Heart left ventricle (tissue), 16 donors: ENCODE data around the gene TMEM120B. TPM values are rescaled to one million over a fixed set of nuclear protein-coding genes. Genes with fewer than 3 reads are reported as not detected.

ENCODE experiments used
- ATAC-seq, 4 donors: fragments of 200-7000 bp; cut with Tn5 transposase; one replicate each; pipeline ENCODE4 v1.9.1; 2020 to 2022; ENCODE audit warnings: moderate library complexity in 4 of 4, mild to moderate bottlenecking in 3 of 4, moderate number of reproducible peaks in 1 of 4
- DNase-seq, 5 donors: peaks; one replicate each; pipeline ENCODE4 v3.0.0-alpha.2; 2020
- H3K27ac ChIP-seq, 12 donors: fragments of 200-600 bp; sonication (generic) in 4 of 12; one replicate each; pipeline versions ENCODE4 v1.5.0 to v1.8.0; 2016 to 2022; ENCODE audit warnings: mild to moderate bottlenecking in 2 of 12
- H3K27me3 ChIP-seq, 9 donors: fragments of 200-600 bp; sonication (generic) in 2 of 9; one replicate each; pipeline versions ENCODE4 v1.5.1 to v1.8.0; 2016 to 2022; ENCODE audit warnings: mild to moderate bottlenecking in 3 of 9
- H3K36me3 ChIP-seq, 9 donors: fragments of 200-600 bp; sonication (generic) in 2 of 9; one replicate each; pipeline versions ENCODE4 v1.5.0 to v1.8.0; 2018 to 2022; ENCODE audit warnings: mild to moderate bottlenecking in 2 of 9
- H3K4me1 ChIP-seq, 12 donors: fragments of 200-600 bp; sonication (generic) in 4 of 12; one replicate each; pipeline versions ENCODE4 v1.5.0 to v1.8.0; 2016 to 2022; ENCODE audit warnings: mild to moderate bottlenecking in 3 of 12
- H3K4me3 ChIP-seq, 12 donors: fragments of 200-600 bp; sonication (generic) in 4 of 12; one replicate each; pipeline versions ENCODE4 v1.5.0 to v1.8.0; 2017 to 2022; ENCODE audit warnings: mild to moderate bottlenecking in 9 of 12, moderate library complexity in 4 of 12
- H3K9me3 ChIP-seq, 12 donors: fragments of 200-600 bp; sonication (generic) in 4 of 12; one replicate each; pipeline versions ENCODE4 v1.5.0 to v1.8.0; 2016 to 2022; ENCODE audit warnings: mild to moderate bottlenecking in 1 of 12
- POLR2A ChIP-seq, 2 donors: fragments of 450-650 bp; IDR thresholded peaks; one replicate each; pipeline ENCODE4 v1.6.1; 2017; ENCODE audit warnings: antibody characterized with exemption in 2 of 2, mild to moderate bottlenecking in 2 of 2, moderate library complexity in 2 of 2
- WGBS, 4 donors: extraction: QIAGEN DNeasy Blood & Tissue Kit in 2 of 4; methylation state at CpG; one replicate each; pipeline versions ENCODE4 v1.1.5 to v1.1.7; 2013 to 2018; 5-methylcytosine and 5-hydroxymethylcytosine counted together
- intact Hi-C, 10 donors: fragments of 100-400 bp; cut with DNase I; formaldehyde crosslinking; loops; one replicate each; pipeline versions ENCODE4 v1.11.1 to v1.14.2; 2022
- polyA plus RNA-seq, 2 donors: library from polyadenylated mRNA; stranded (reverse); fragments of 200-250 nt; gene quantifications; one replicate each; pipeline ENCODE4 v1.2.3, GENCODE V29; 2013
- total RNA-seq, 9 donors: library from RNA; depleted of rRNA in 2 of 9; stranded (reverse); fragments of >200 nt in 2 of 9; fragmentation: NEBNext Ultra II Directional in 3 of 9; extraction: Animal tissue kit (Norgen Biotek cat#: 25700) in 3 of 9; gene quantifications; one replicate each; pipeline versions ENCODE4 v1.1.0 to v1.2.4, GENCODE V29; 2016 to 2023
- TF ChIP-seq, protein P1 (sequence below), 12 donors: fragments of 200-600 bp; sonication (generic) in 4 of 12; IDR thresholded peaks; one replicate each; pipeline versions ENCODE4 v1.5.0 to v1.8.0; 2018 to 2022; ENCODE audit warnings: antibody characterized with exemption in 12 of 12, mild to moderate bottlenecking in 5 of 12
- donor health status: ischemic (EF 13 %, LVEDD 7.1; RV severe dilation, severe dysfunction).
- donor health status: healthy with polysubstance abuse.
- donor health status: DM: no; HTN: yes; CAD: no.
- donor health status: DM: no; HTN: no; CAD: no.
- donor health status: ischemic (EF 25% LVEDD 6.9; RV normal size, moderate dysfunction).
- donor health status: ischemic (EF 25% LVEDD 5.7; RV mildly dilated, moderate dysfunction).
- donor health status: healthy.
- donor health status: DM: yes; HTN: yes; CAD: no.
- donor health status: ischemic (EF 35%, LVEDD 5.7; RV mildly dilated, moderate dysfunction).
- donor health status: nonischemic (EF 11% LVEDD 7.7; RV severe dilation, severe dysfunction).
- donor health status: DM: yes; HTN: yes; CAD: no.
- donor health status: PGD.
- donor health status: ischemic (EF 29% LVEDD 5.4; RV normal size, mild dysfunction).
- donor health status: nonischemic (EF 23%, LVEDD 6.1; RV moderate dilation, normal function).

TMEM120B gene
- total and polyA plus RNA-seq, 11 donors, result 5.8 to 13.2 (median 7.6) TPM

DNA sequence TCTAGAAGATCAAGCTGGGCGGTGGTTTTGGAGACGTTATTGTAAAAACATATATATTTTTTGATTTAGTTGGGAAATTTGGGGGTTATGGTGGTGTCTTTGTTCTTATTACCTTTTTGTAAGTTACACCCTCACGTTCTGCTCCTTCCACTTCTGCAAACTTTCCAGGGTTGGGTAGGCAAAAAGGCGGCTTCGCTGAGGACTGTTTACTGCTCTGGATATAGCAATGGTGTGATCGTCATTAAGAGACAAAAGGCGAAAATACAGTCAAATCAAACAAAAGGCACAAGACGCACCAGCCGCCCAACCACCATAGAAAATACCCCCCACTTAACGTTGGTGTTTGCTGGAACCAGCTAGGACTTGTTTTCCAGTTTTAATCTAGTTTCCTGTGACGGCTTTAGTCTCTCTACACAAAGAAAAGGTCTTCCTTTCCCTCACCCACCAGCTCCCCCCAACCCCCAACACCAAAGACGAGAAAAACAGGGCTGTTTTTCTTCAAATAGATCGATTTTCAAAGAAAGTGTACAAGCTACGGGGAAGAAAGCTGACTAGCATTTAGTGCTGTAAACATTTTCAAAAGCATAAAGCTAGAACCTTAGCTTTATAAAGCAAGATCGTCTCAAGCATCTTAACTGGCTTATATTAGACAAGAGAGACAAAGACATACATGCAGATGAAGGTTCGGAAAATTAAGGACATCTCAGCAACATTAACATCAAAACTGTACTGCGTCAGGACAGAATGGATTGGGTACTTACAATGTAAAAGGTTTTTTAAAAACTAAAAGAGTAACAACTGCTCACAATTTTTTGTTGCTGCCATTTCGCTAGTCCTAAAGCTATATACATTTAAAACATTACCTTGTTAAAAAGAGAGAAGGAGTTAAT, 89.3 kb downstream of the TMEM120B start:
- no peak for TF ChIP-seq POLR2A (IDR thresholded peaks at IDR 0.05)
- TF ChIP-seq, protein P1, sequence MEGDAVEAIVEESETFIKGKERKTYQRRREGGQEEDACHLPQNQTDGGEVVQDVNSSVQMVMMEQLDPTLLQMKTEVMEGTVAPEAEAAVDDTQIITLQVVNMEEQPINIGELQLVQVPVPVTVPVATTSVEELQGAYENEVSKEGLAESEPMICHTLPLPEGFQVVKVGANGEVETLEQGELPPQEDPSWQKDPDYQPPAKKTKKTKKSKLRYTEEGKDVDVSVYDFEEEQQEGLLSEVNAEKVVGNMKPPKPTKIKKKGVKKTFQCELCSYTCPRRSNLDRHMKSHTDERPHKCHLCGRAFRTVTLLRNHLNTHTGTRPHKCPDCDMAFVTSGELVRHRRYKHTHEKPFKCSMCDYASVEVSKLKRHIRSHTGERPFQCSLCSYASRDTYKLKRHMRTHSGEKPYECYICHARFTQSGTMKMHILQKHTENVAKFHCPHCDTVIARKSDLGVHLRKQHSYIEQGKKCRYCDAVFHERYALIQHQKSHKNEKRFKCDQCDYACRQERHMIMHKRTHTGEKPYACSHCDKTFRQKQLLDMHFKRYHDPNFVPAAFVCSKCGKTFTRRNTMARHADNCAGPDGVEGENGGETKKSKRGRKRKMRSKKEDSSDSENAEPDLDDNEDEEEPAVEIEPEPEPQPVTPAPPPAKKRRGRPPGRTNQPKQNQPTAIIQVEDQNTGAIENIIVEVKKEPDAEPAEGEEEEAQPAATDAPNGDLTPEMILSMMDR (IDR thresholded peaks at IDR 0.05), result no peak
- WGBS, 4 donors, result 4 to 9% (median 6%) methylated on average over 18 of the region's 18 CpGs
- intact Hi-C loops, result no loop called here

DNA sequence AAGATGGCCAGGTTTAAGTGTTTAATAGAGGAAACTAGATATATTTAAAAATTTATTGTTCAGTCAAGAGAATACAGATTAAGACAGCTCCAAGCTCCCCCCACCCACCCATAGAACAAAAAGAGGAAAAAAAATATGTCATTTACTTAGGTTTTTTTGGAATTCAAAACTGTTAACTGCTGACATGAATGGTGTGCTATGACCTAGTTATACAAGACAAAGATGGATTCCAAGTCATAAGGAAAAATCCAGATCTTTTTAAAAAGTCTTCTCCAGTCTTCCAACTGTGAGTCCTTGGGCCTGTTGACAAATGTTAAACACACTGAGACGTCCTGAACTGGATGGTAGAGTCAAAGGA, 89.9 kb downstream of the TMEM120B start:
- Histone ChIP-seq H3K27ac (peak overlapping the region; percentile 99 to 100 (median 100)), H3K27me3 (no peaks in the 10 kb centered on the region), H3K4me1 (peaks cover 18 to 67% (median 39%) of the 10 kb centered on the region in 12 donors), H3K4me3 (peak overlapping the region; percentile 64 to 89 (median 78)), H3K9me3 (no peaks in the 10 kb centered on the region), H3K36me3 (peaks cover 0 to 25% (median 2%) of the 10 kb centered on the region in 9 donors)
- intact Hi-C loops, result no loop called here
- no peak for TF ChIP-seq POLR2A (IDR thresholded peaks at IDR 0.05)
- 0 to 4% (median 0%) methylated on average over 1 of the region's 1 CpG for WGBS, 4 donors
- DNase-seq (no peak), ATAC-seq (no peak)

More for the DNA sequence above, 89.3 kb downstream of the TMEM120B start:
- Histone ChIP-seq H3K36me3 (peaks cover 0 to 20% (median 0%) of the 10 kb centered on the region in 9 donors), H3K9me3 (no peaks in the 10 kb centered on the region), H3K27me3 (no peaks in the 10 kb centered on the region), H3K4me1 (peaks cover 17 to 67% (median 40%) of the 10 kb centered on the region in 12 donors), H3K4me3 (peak overlapping the region; percentile 64 to 89 (median 78)), H3K27ac (peak overlapping the region; percentile 99 to 100 (median 100))
- DNase-seq (peak in 2 of 5 donors; percentile 25 to 35), ATAC-seq (no peak)

DNA sequence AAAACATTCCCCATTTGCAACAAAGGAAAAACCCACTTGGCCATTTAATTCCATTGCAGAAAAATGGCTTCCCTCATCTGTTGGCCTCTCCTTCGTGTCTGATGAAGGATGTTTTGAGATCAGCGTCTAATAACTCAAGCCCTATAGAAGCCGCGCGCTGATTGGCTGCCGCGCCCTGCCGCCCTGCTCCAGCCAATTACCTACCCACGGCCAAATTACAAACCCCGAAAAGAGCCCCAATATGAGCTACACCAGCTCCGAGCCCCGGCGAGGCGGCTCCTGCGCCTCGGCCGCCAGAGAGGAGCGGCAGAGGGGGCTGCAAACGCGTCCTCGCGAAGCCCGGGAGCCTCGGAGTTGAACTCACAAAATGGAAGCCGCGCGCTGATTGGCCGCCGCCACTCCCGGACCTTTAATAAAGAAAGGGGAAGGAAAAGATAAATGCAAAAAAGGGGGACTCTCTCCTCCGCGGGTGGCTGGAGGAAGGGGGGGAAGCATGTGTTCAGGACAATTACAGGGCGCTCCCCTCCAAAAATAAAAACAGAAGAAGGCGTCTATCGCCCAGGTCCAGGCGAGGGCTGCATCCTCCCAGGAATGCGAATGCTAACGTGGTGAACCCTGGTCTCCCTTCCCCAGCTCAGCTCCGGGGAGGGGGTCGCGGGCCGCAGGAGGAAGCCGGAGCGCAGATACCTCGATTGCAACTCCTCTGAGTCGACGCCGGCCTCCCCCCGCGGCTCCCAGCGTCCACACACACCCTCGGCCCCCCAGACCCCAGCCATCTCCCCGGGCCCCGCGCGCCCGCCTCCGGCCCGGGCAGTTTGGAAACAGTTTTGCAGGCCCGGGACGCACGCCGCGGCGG, 90.5 kb downstream of the TMEM120B start:
- Histone ChIP-seq H3K27ac (peak overlapping the region; percentile 99 to 100 (median 100)), H3K27me3 (no peaks in the 10 kb centered on the region), H3K9me3 (no peaks in the 10 kb centered on the region), H3K4me3 (peak overlapping the region; percentile 64 to 89 (median 78)), H3K4me1 (peaks cover 16 to 66% (median 35%) of the 10 kb centered on the region in 12 donors), H3K36me3 (peaks cover 0 to 23% (median 8%) of the 10 kb centered on the region in 9 donors)
- intact Hi-C loops, result no loop called here
- 0 to 1% (median 0%) methylated on average over 52 to 65 of the region's 65 CpGs for WGBS, 4 donors
- TF ChIP-seq, protein P1 (IDR thresholded peaks at IDR 0.05), result peak in 1 of 12 donors; percentile 6
- peak; percentile 94 to 96 for TF ChIP-seq POLR2A (IDR thresholded peaks at IDR 0.05)
- ATAC-seq (peak; percentile 36 to 64 (median 44)), DNase-seq (peak; percentile 89 to 95 (median 90))

DNA sequence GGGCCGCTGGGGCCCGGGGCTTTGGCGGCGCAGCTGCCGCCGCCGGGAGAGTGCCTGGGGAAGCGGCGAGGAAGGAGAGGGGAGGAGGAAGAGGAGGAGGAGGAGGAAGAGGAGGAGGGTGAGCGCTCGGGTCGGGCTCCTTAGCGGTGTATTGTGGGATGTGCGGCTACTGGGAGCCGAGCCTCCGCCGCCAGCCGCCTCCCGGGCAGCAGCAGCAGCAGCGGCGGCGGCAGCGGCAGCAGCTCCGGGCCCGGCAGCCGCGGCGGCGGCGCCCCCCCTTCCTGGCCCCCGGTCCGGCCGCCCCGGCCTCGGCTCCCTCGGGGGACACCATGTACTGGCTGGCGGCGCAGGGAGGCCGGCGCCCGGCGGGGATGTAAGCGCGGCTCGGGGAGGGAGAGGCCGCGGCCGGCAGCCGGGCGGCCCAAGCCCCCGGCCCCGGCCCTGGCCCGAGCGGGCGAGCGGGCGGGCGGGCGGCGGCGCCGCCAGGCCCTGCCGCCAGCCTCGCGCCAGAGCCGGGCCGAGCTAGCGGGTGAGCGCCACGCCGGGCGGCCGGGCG, 91.4 kb downstream of the TMEM120B start, which contains the start of gene SETD1B:
TSS of gene SETD1B (plus strand) at position 149 of the 556 bp plus-strand sequence. CDS start 729 bp downstream, outside the sequence.
- Histone ChIP-seq H3K9me3 (no peaks in the 10 kb centered on the region), H3K36me3 (peaks cover 0 to 23% (median 16%) of the 10 kb centered on the region in 9 donors), H3K27me3 (no peaks in the 10 kb centered on the region), H3K4me3 (peak within 1 kb of the TSS; percentile 64 to 89 (median 78)), H3K27ac (peak within 1 kb of the TSS; percentile 99 to 100 (median 100)), H3K4me1 (peaks cover 8 to 57% (median 26%) of the 10 kb centered on the region in 12 donors)
- 1 to 3% (median 1%) methylated on average over 18 to 74 of the region's 74 CpGs for WGBS, 4 donors
- intact Hi-C loops, result no loop called here
- ATAC-seq (peak in 2 of 4 donors; percentile 22 to 31), DNase-seq (peak; percentile 75 to 84 (median 80))
- TF ChIP-seq POLR2A (IDR thresholded peaks at IDR 0.05), result peak in 1 of 2 donors; percentile 32
- TF ChIP-seq, protein P1 (IDR thresholded peaks at IDR 0.05), result no peak
